ENCODE data around the gene PCCA.
"Not testable (repeated sequence)": the region's sequence is repeated elsewhere in the genome, so short reads cannot be mapped to it uniquely, and the experiment has no call there.

The PCCA gene

DNA sequence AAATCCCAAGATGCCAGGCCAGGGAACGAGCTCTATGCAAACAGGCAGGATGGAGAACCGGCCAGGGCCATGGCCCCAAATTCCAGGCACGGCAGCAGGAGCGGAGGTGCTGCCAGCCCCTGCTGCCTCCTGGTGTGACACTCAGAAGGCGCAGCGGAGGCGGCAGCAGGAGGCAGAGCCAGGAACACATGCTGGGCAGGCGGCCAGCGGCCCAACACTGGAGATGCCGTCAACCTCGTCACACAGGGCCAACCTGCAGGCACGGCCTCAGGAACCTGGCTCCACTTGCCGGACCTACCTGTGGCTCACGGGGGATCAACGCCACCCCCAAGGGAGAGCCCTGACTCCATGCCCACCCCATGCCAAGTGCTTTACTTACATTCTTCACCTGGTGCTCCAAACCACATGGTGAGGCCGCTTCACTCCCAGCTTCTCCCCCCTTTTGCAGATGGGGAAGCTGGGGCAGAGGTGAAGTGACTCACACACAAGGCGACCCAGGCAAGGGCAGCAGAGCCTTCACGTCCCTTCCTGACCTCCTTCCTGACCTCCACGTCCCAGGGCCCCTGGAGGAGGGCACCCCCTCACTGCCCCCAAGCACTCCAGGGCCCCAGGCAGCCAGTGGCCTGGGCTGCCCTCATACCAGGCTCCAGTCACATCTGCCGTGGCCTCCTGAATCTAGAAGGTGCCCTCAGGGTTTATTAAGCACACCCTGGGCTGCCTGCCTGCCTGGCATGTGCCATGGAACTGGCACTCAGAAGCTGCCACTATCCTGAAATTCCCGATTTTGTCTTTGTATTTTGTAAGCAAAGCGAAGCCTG lies 456.2 kb downstream of the PCCA start:
- DNase-seq (ENCODE audit: low read depth in 2 of 2) = no peak

GRCh38 chr13:100545684-100546061 lies 456.8 kb downstream of the PCCA start:
- DNase-seq (ENCODE audit: low read depth in 2 of 2) = no peak

DNA sequence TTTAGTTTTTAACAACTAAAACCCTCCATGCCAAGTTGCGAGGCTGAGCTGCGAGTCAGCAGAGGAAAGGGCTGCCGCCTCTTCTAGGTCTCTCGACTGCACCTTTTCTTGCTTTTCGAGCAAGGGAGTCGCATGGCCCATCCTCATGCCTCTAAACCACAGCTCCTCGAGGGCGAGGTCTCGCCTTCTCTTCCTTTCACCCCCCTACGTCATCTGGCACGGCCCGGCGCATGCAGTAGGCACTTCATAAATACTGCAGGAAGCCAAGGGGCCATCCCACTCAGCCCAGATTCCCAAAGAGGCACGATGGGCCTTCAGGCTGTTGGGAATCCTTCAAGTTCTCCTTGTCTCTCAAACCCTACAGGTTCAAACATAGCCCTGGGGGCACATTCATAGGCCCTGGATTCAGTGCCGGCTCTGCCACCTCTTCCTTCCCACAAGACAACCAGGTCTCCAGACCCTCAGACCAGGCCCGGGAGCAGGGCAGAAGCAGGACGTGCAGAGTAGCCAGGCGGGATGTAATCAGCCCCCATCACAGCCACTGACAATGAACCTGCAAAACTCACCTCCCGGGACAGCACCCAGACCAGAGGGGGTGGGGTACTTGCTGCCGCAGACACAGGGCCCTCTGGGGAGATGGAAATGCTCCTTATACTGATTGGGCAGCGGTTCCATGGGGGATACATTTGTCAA lies 458.0 kb downstream of the PCCA start:
- no peak for DNase-seq (ENCODE audit: low read depth in 2 of 2)

DNA sequence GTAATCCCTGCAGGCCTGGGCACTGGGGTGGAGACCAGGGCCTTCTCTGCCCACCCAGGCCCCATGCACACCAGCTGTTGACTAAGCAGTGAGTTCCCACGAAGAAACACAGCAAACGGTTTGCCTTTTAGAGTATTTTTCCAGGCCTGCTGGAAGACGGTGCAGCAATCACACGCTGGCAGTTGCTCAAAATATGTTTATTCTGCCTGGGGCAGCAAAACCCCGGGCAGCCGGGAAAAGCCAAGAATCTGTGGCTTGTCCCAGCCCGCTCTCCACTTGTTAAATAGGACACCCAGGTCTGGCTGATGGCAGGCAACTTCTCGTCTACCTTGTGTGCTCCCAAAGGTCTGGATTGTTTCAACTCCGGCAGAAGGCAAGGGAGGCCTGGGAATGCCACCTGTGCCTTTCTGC lies 458.9 kb downstream of the PCCA start:
- no peak for DNase-seq (ENCODE audit: low read depth in 2 of 2)

- DNase-seq (ENCODE audit: low read depth in 2 of 2) = no peak
Observed at GRCh38 chr13:100549316-100549715, 460.4 kb downstream of the PCCA start.

- no peak for DNase-seq (ENCODE audit: low read depth in 2 of 2)
Observed at GRCh38 chr13:100552755-100553154, 463.9 kb downstream of the PCCA start.

DNA sequence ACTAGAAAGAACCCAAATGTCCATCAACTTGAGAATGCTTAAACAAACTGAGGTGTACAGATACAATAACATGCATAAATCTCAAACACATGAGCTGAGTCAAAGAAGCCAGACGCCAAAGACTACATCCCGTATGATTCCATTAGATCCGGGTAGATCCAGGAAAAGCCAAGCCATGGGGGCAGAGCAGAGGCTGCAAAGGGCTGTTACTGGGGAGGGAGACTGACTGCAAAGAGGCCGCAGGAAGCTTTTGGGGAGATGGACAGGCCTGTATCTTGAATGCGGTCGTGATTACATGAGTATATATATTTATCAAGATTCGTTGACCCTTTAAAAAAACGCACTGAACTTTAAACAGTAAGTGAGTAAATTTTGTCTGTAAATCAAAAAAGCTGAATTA lies 471.0 kb downstream of the PCCA start:
- no peak for DNase-seq (ENCODE audit: low read depth in 2 of 2)

- DNase-seq (ENCODE audit: low read depth in 2 of 2) = no peak
Observed at GRCh38 chr13:100560498-100561157, 471.7 kb downstream of the PCCA start.

- no peak for DNase-seq (ENCODE audit: low read depth in 2 of 2)
Observed at GRCh38 chr13:100561158-100561499, 472.2 kb downstream of the PCCA start.

DNA sequence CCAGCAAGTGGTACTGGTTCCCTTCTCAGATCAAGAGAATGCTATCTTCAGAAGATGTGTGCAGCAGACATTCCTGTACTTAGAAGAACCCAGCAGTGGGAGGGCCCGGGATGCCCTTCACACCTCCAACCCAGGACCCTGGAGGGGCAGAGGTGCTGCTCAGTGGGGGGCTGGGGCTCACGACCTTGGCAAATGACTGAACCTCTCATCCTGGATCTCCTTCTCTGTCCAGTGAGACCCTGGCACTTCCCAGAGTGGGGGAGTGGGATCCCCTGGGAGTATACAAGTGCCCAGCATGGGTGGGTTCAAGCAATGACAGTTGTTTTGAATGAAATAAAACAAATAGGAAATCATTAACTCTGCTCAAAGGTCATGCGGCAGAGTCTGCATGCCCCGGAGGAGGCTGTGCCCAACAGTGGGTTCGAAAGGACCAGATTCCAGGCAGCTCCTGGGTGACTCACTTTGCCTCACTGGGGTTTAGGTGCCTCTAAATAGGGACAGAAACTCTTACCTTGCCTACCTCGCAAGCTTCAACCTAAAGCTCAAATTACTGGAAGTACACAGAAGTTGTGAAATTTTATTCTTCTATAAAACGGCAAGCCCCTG lies 472.8 kb downstream of the PCCA start:
- DNase-seq (ENCODE audit: low read depth in 2 of 2) = no peak

DNA sequence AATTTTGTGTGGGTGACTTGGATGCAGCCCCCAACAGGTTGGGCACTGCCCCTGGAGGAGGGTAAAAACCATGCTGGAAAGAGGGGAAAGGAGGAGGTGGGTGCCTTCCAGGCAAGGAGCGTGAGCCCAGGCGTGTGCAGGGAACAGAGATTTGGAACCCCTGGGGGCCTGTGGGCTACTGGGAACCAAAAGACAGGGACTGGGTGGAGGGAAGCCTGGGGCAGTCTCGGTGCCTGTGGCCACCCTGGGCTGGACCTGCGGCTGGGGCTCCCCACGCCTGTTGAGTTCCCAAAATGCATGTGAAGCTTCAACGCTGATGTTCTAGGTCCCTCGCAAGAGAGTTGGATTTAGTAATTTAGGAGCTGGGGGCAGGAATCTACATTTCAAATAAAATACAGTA lies 474.9 kb downstream of the PCCA start:
- no peak for DNase-seq (ENCODE audit: low read depth in 2 of 2)

- DNase-seq (ENCODE audit: low read depth in 2 of 2) = no peak
Observed at GRCh38 chr13:100564444-100565223, 475.7 kb downstream of the PCCA start.

DNA sequence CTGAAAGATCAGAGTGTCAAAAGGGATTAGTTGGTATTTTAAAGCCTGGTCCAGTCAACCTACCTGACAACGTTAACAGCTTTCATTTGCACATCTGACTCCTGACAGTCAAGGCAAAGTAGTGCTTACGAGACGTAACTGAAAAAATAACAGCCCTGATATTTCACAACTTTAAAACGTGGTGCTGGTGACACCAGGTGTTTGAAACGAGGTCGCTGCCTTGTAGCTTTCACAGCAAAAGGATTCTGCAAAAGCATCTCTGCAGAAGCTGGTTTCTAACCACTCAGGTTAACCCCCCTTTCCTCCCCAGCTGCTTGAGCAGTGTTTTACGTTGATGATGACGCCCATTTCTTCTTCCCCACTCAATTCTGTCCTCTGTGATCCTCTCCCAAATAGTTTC lies 476.4 kb downstream of the PCCA start:
- no peak for DNase-seq (ENCODE audit: low read depth in 2 of 2)

DNA sequence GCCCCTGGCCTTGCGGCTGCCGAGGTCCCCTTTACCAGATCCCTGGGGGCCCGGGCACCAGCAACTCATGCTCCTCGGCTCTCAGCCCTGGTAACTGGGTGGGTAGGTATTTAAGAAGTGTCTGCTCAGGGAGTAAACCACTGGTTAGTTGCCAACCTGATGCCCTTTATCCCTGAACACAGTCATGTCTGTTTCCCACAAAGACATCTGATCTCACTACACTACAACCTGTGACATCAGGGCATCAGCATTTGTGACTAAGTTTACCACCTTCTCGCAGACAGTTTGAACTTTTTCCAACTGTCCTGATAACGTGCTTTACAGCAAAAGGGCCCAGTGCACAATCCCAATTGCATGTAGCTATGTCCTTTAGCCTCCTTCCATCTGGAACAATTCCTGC lies 477.6 kb downstream of the PCCA start:
- no peak for DNase-seq (ENCODE audit: low read depth in 2 of 2)

- peak; percentile 6 to 62 for DNase-seq (ENCODE audit: low read depth in 2 of 2)
Observed at GRCh38 chr13:100573121-100573520, 484.2 kb downstream of the PCCA start.

- DNase-seq (ENCODE audit: low read depth in 2 of 2) = not testable (repeated sequence)
Observed at GRCh38 chr13:100577239-100577638, 488.3 kb downstream of the PCCA start.

Data from stimulated activated CD8-positive, alpha-beta memory T cell treated with anti-CD3 and anti-CD28 coated beads, Interleukin-15, amount 100 ng/mL, for 4 hours (primary cell).